ENCODE results near the gene ZMYM4.

Gene ZMYM4

GRCh38 chr1:35426097-35426586 is 157.6 kb downstream of the ZMYM4 start:
- no peak for DNase-seq

- no peak for DNase-seq
Measured at GRCh38 chr1:35428360-35428759, 159.9 kb downstream of the ZMYM4 start.

GRCh38 chr1:35430762-35431161 is 162.3 kb downstream of the ZMYM4 start:
- DNase-seq = no peak

GRCh38 chr1:35431173-35431599 is 162.7 kb downstream of the ZMYM4 start:
- no peak for DNase-seq

GRCh38 chr1:35432231-35432630 is 163.7 kb downstream of the ZMYM4 start:
- no peak for DNase-seq

- no peak for DNase-seq
Measured at GRCh38 chr1:35433714-35434113, 165.2 kb downstream of the ZMYM4 start.

- DNase-seq = no peak
Measured at GRCh38 chr1:35434703-35435102, 166.2 kb downstream of the ZMYM4 start.

- DNase-seq = no peak
Measured at GRCh38 chr1:35436078-35436477, 167.6 kb downstream of the ZMYM4 start.

GRCh38 chr1:35437200-35437599 is 168.7 kb downstream of the ZMYM4 start:
- no peak for DNase-seq

GRCh38 chr1:35439626-35440025 is 171.1 kb downstream of the ZMYM4 start:
- no peak for DNase-seq

GRCh38 chr1:35441926-35442579 is 173.5 kb downstream of the ZMYM4 start:
- DNase-seq = no peak

- no peak for DNase-seq
Measured at GRCh38 chr1:35442734-35443133, 174.2 kb downstream of the ZMYM4 start.

- no peak for DNase-seq
Measured at GRCh38 chr1:35443768-35444518, 175.4 kb downstream of the ZMYM4 start.

GRCh38 chr1:35444519-35444774 is 175.9 kb downstream of the ZMYM4 start:
- no peak for DNase-seq

GRCh38 chr1:35447278-35447677 is 178.8 kb downstream of the ZMYM4 start:
- DNase-seq = no peak

- DNase-seq = no peak
Measured at GRCh38 chr1:35448344-35448801, 179.9 kb downstream of the ZMYM4 start.

GRCh38 chr1:35449334-35450008 is 181.0 kb downstream of the ZMYM4 start:
- DNase-seq = no peak

GRCh38 chr1:35451125-35451528 is 182.6 kb downstream of the ZMYM4 start:
- DNase-seq = peak; percentile 70 to 81

- DNase-seq = no peak
Measured at GRCh38 chr1:35452106-35452774, 183.7 kb downstream of the ZMYM4 start.

- DNase-seq = no peak
Measured at GRCh38 chr1:35453031-35453430, 184.5 kb downstream of the ZMYM4 start.

GRCh38 chr1:35454176-35454575 is 185.7 kb downstream of the ZMYM4 start:
- DNase-seq = no peak

GRCh38 chr1:35454616-35455015 is 186.1 kb downstream of the ZMYM4 start:
- DNase-seq = no peak

GRCh38 chr1:35460796-35461195 is 192.3 kb downstream of the ZMYM4 start:
- no peak for DNase-seq

Data from CD4-positive, alpha-beta T cell treated with Interferon alpha-2 for 1 hour (primary cell).